Endothelial cell of umbilical vein (primary cell): ENCODE data around the gene HMG20B. TPM values are rescaled to one million over a fixed set of nuclear protein-coding genes. Genes with fewer than 3 reads are reported as not detected.

Experiments used
- BruUV-seq: library from RNA; stranded (reverse); fragments of 400-500 nt; replicated peaks from 2 replicates; lab custom pipeline; 2021; lab: Mats Ljungman, UMichigan
- CTCF ChIA-PET: fragments of 300-600, 350-600 bp; sonication (Branson Sonifier 250); formaldehyde crosslinking; loops from one replicate; lab custom pipeline; 2021; ENCODE audit warnings: antibody characterized with exemption, inconsistent platforms; lab: Charles Lee
- POLR2A ChIA-PET: fragments of 300-600, 350-600 bp; sonication (Branson Sonifier 250); formaldehyde crosslinking; loops from one replicate; lab custom pipeline; 2021; ENCODE audit warnings: antibody characterized with exemption, inconsistent platforms; lab: Charles Lee
- DNase-seq: peaks from one replicate; pipeline ENCODE4 v3.0.0-alpha.2; 2011; ENCODE audit warnings: low read depth, low spot score
- FAIRE-seq: peaks from 2 replicates; lab custom pipeline; 2011; peaks lifted over from hg19 to GRCh38; lab: Jason Lieb, UNC
- H2AFZ ChIP-seq: 2 replicates; pipeline ENCODE4 v1.6.0; 2012; ENCODE audit warnings: low read depth, low read length, control low read depth, inconsistent platforms
- H3K27ac ChIP-seq: 2 replicates; pipeline ENCODE4 v1.5.1; 2011; ENCODE audit warnings: low read depth, mild to moderate bottlenecking, control low read depth, low read length, moderate library complexity; ENCODE audit not compliant: insufficient read depth
- H3K27me3 ChIP-seq, 2 experiments: 2 replicates each; pipeline versions ENCODE4 v1.6.0 to v1.6.1; 2011; ENCODE audit warnings: low read length in 2 of 2, mixed read lengths in 1 of 2; ENCODE audit not compliant: control insufficient read depth in 2 of 2, insufficient read depth in 2 of 2
- H3K36me3 ChIP-seq, 2 experiments: 2 replicates in 1 of 2; 3 replicates in 1 of 2; pipeline ENCODE4 v1.5.1; 2011; ENCODE audit warnings: low read length in 2 of 2, mild to moderate bottlenecking in 1 of 2, moderate library complexity in 1 of 2; ENCODE audit not compliant: control insufficient read depth in 2 of 2, insufficient read depth in 2 of 2; ENCODE audit errors: extremely low read depth in 1 of 2
- H3K4me1 ChIP-seq: 3 replicates; pipeline ENCODE4 v1.5.1; 2011; ENCODE audit warnings: mild to moderate bottlenecking, low read length; ENCODE audit not compliant: control insufficient read depth, insufficient read depth; ENCODE audit errors: extremely low read depth
- H3K4me2 ChIP-seq: 2 replicates; pipeline ENCODE4 v1.6.1; 2011; ENCODE audit warnings: low read length, control low read depth, mixed read lengths; ENCODE audit not compliant: insufficient read depth
- H3K4me3 ChIP-seq, 3 experiments: fragments of 200-600 bp in 1 of 3; sonication (generic), shearing (Covaris generic) in 1 of 3; replicated peaks in 1 of 3; 2 replicates each; pipeline ENCODE4 v1.5.1; 2011 to 2016; ENCODE audit warnings: control low read depth in 3 of 3, low read length in 3 of 3, mild to moderate bottlenecking in 2 of 3, inconsistent platforms in 1 of 3, low read depth in 1 of 3, moderate library complexity in 1 of 3; ENCODE audit not compliant: insufficient read depth in 1 of 3
- H3K79me2 ChIP-seq: 2 replicates; pipeline ENCODE4 v1.6.0; 2012; ENCODE audit warnings: low read length, inconsistent platforms; ENCODE audit not compliant: control insufficient read depth, insufficient read depth
- H3K9ac ChIP-seq: replicated peaks from 2 replicates; pipeline ENCODE3; 2011; ENCODE audit warnings: low read length, control low read depth; ENCODE audit not compliant: insufficient read depth; ENCODE audit errors: extremely low read depth
- H3K9me1 ChIP-seq: replicated peaks from 3 replicates; pipeline ENCODE4 v1.6.0; 2011; ENCODE audit warnings: mild to moderate bottlenecking, low read length; ENCODE audit not compliant: control insufficient read depth, insufficient read depth; ENCODE audit errors: extremely low read depth
- H3K9me3 ChIP-seq: replicated peaks from 2 replicates; pipeline ENCODE4 v1.5.1; 2012; ENCODE audit warnings: low read length, inconsistent platforms; ENCODE audit not compliant: control insufficient read depth, insufficient read depth
- H4K20me1 ChIP-seq: replicated peaks from 2 replicates; pipeline ENCODE3; 2011; ENCODE audit warnings: mild to moderate bottlenecking, low read length; ENCODE audit not compliant: control insufficient read depth, insufficient read depth; ENCODE audit errors: extremely low read depth
- CTCF ChIP-seq, 2 donors: IDR thresholded peaks; 1 replicate in 1 of 2; 2 replicates in 1 of 2; pipeline ENCODE4 v1.5.1; 2011; ENCODE audit warnings: low read length in 2 of 2, mild to moderate bottlenecking in 2 of 2, moderate library complexity in 2 of 2, control low read depth in 1 of 2, inconsistent platforms in 1 of 2, low read depth in 1 of 2; ENCODE audit not compliant: insufficient read depth in 1 of 2; ENCODE audit errors: extremely low read depth in 1 of 2
- EZH2 ChIP-seq: IDR thresholded peaks from 2 replicates; pipeline ENCODE4 v1.6.1; 2012; ENCODE audit warnings: borderline replicate concordance, low read depth, mild to moderate bottlenecking, moderate library complexity, low read length, inconsistent platforms; ENCODE audit not compliant: severe bottlenecking
- FOS ChIP-seq: IDR thresholded peaks from 2 replicates; pipeline ENCODE4 v1.6.1; 2011; ENCODE audit warnings: mild to moderate bottlenecking, low read length, moderate library complexity, borderline replicate concordance; ENCODE audit not compliant: insufficient read depth
- GATA2 ChIP-seq: IDR thresholded peaks from 2 replicates; pipeline ENCODE4 v1.7.0; 2011; ENCODE audit warnings: low read depth, mild to moderate bottlenecking, moderate library complexity, mixed read lengths, low read length; ENCODE audit not compliant: insufficient read length, insufficient read depth
- JUN ChIP-seq: IDR thresholded peaks from 2 replicates; pipeline ENCODE4 v1.6.1; 2011; ENCODE audit warnings: borderline replicate concordance, low read depth; ENCODE audit not compliant: insufficient read length, insufficient read depth
- MAX ChIP-seq: IDR thresholded peaks from 2 replicates; pipeline ENCODE4 v1.6.1; 2011; ENCODE audit not compliant: insufficient read depth, insufficient read length
- MYC ChIP-seq: IDR thresholded peaks from one replicate; pipeline ENCODE4 v1.6.1; 2011; ENCODE audit warnings: mild to moderate bottlenecking, low read depth, low read length
- POLR2A ChIP-seq: IDR thresholded peaks from 2 replicates; pipeline ENCODE4 v1.6.1; 2012; ENCODE audit warnings: low read depth, mild to moderate bottlenecking, control low read depth, low read length
- POLR2AphosphoS5 ChIP-seq: IDR thresholded peaks from 2 replicates; pipeline ENCODE4 v1.6.1; 2012; ENCODE audit warnings: low read depth, mild to moderate bottlenecking, control low read depth, low read length, moderate library complexity; ENCODE audit not compliant: insufficient read depth
- dilution Hi-C: fragments of 300-500 bp; cut with MboI; formaldehyde crosslinking; loops from one replicate; pipeline ENCODE4 v1.15.0; 2019; ENCODE audit warnings: low sequenced_read_pairs; ENCODE audit not compliant: extremely low pct_ligation_motif_present
- intact Hi-C: fragments of 100-400 bp; cut with micrococcal nuclease; formaldehyde crosslinking; loops from one replicate; pipeline ENCODE4 v1.10.0; 2022
- polyA plus RNA-seq, 4 experiments: library from polyadenylated mRNA; depleted of rRNA in 3 of 4; stranded (reverse) in 3 of 4; unstranded in 1 of 4; fragments of >200 nt; gene quantifications; 2 replicates each; pipeline versions ENCODE4 v1.2.1 to v1.2.3, GENCODE V29; 2011 to 2012; ENCODE audit warnings: missing spikeins in 1 of 4
- total RNA-seq: library from RNA; stranded (reverse); gene quantifications from 2 replicates; pipeline ENCODE4 v1.2.3, GENCODE V29; 2021

Gene HMG20B
- total and polyA plus RNA-seq, 2 donors (not counting 3 experiments of a cell fraction or from before 2014, with no cell fraction given), result 53.2 to 98.2 TPM

GRCh38 chr19:3563709-3564524 is 8.8 kb upstream of the HMG20B start:
- H3K4me1 ChIP-seq, result no peaks in the 10 kb centered on the region
- no peaks in the 10 kb centered on the region for H3K9me3 ChIP-seq
- H3K4me3 ChIP-seq, result no peak overlapping the region
- H4K20me1 ChIP-seq, result no peaks in the 10 kb centered on the region
- no peak for TF ChIP-seq JUN
- TF ChIP-seq POLR2AphosphoS5, result no peak
- no peak overlapping the region for H3K4me2 ChIP-seq
- POLR2A ChIA-PET, result no interaction called here
- H3K36me3 ChIP-seq, result no peaks in the 10 kb centered on the region
- CTCF ChIA-PET, result interaction anchor here (1.6 to 2.4 kb wide), 2 partner anchors 8 to 19 kb away, joined by 3 to 10 read pairs; no protein-coding TSS in a partner anchor
- H2AFZ ChIP-seq, result no peak overlapping the region
- intact Hi-C loops (no loop called here), dilution Hi-C loops (no loop called here)
- DNase-seq (no peak), FAIRE-seq (no peak)
- H3K27me3 ChIP-seq, result no peaks in the 10 kb centered on the region
- no peak overlapping the region for H3K27ac ChIP-seq
- H3K9me1 ChIP-seq, result no peaks in the 10 kb centered on the region
- no peaks in the 10 kb centered on the region for H3K79me2 ChIP-seq
- H3K9ac ChIP-seq, result no peak overlapping the region
- BruUV-seq, result no TSS peak

- Histone ChIP-seq H3K9me3 (no peaks in the 10 kb centered on the region), H3K9me1 (no peaks in the 10 kb centered on the region), H3K9ac (no peak overlapping the region), H3K4me3 (no peak overlapping the region), H3K4me1 (no peaks in the 10 kb centered on the region), H3K79me2 (no peaks in the 10 kb centered on the region), H4K20me1 (no peaks in the 10 kb centered on the region), H3K27ac (no peak overlapping the region), H2AFZ (no peak overlapping the region), H3K36me3 (no peaks in the 10 kb centered on the region), H3K27me3 (no peaks in the 10 kb centered on the region), H3K4me2 (no peak overlapping the region)
- POLR2A ChIA-PET, result no interaction called here
- dilution Hi-C loops, result no loop called here
- BruUV-seq, result no TSS peak
- intact Hi-C loops, result no loop called here
- FAIRE-seq (no peak), DNase-seq (no peak)
- CTCF ChIA-PET, result interaction anchor here (1.6 kb wide), 1 partner anchor 9 kb away, joined by 3 read pairs; no protein-coding TSS in a partner anchor
- TF ChIP-seq GATA2, result no peak
- no peak for TF ChIP-seq CTCF (IDR thresholded peaks at IDR 0.05; ENCODE audit: extremely low read depth in 1 of 2, insufficient read depth in 1 of 2, low read depth in 1 of 2, low read length in 2 of 2)
- TF ChIP-seq JUN, result no peak
- TF ChIP-seq EZH2, result no peak
- no peak for TF ChIP-seq MYC
- no peak for TF ChIP-seq POLR2A
- no peak for TF ChIP-seq POLR2AphosphoS5
- TF ChIP-seq MAX, result no peak
- TF ChIP-seq FOS, result no peak
Observed at GRCh38 chr19:3565139-3565538, 7.6 kb upstream of the HMG20B start.
